Hypothalamus (tissue), 51 donors: ENCODE data around the gene POLR2M.
A peak's percentile ranks its signal among the peaks of the same experiment; 100 is the strongest.

Source experiments
- DNase-seq, 51 donors: peaks; one replicate each; lab custom pipeline; 2025; lab: John Stamatoyannopoulos, UW

The POLR2M gene

DNA sequence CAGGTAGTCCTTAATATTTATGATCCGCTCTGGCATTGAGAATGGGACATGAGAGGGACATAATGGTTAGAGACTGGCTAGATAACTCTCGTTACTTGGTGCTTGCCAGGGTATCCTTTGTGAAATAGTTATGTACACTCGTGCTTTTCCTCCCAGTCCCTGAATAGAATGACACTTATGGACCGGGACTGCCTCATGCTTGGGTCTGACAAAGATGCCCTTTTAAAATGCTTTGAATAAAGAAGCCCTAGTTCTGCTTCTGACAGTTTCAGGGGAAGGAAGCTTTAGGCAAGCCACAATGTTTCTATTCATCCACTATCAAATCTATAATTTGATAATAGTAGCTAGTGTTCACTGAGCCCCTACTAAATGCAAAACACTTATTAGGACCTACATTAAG is 29.4 kb downstream of the POLR2M start:
- peak in 6 of 51 donors; percentile 4 to 27 (median 9) for DNase-seq

DNA sequence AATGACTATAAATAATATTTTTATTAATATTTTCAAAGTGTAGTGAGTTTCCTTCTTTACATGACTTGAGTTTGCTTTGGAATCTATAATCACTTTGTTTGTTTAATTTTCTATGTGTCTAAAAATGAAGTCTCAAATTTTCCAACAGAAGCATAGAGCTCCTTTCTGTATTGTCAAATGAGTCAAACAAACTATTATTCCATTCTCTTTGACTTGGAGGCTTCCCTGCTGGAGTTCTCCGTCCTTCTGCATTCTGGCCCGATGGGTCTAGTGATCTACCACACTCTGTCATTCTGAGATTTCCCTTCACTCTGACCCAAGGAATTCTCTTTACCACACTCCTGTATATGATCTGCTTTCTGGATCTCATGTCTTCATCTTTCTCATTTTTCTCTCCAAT is 30.1 kb downstream of the POLR2M start:
- DNase-seq: no peak

DNA sequence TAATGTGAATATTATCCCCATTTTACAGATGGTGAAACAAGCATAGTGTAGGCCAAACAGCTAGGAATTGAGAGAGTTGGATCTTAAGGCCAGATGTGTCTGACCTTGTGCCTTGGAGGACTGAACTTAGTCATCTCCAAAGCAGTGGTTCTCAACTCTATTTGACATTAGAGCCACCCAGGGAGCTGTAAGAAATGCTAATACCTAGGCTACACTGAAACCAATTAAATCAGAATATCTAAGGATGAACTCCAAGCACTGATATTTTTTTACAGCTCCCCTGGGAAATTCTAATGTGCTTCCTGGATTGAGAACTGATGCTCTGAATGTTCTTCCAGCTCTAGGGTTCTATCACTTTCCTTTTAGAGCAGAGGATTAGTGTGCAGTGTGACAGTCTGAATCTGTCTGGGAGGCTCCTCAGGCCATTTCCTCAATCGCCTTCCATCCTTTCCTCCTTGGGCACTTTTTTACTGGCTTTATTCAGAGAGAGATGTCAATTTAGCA is 32.3 kb downstream of the POLR2M start:
- no peak for DNase-seq

DNA sequence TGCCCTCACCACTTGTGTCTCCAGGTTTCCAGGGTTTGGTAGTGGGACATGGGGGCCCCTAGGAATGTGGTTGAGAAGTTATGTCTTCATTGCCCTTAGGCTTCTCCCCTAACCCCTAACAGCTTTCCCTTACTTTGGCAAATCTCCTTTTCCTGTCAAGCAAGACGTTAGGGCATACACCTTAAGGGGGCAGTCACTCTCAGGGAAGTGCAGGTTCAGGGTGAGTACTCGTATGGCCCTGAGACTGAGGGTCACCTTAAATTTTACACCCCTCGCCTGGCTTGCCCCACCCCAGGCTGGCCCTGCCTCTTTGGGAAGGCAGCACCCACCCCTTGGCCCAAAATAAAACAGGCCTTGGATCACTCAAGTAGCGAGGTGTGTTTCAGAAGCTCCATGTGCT is 33.5 kb downstream of the POLR2M start:
- DNase-seq: no peak

DNA sequence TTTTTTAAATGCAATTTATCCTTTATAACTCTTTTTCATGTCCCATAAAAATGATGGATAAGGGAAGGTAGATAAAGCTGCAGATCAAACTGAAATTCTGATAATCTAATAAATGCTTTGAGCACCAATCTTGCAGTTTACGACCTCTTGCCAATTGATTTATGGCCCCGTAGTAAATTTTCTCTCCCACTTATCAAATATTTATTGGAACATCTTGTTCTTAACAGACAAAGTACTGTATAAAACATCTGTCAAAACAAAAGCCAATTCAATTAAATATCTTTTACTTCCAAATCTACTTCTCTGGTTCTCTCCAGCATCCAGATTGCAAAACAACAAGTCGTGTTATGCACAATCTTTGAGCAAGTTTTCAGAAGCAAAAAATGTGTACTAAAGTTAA is 34.6 kb downstream of the POLR2M start:
- no peak for DNase-seq

DNA sequence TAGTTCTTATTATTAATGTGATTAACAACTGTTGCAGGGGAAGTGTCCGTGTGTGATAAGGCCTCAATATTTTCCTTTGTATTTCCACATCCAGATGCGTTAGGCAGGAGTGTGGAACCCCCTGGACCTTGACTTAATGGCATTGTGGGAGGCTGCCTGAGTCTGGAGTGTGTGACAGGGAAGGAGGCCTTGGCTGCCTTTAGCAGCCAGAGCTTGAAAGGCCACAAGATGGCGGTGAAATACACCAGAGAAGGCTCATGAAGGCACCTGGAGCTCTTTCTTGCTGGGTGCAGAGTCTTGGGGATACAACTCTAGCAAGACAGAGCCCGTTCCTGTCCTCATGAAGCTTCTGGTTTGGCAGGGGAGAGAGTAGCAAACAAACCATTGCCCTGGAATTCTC is 36.9 kb downstream of the POLR2M start:
- no peak for DNase-seq

DNA sequence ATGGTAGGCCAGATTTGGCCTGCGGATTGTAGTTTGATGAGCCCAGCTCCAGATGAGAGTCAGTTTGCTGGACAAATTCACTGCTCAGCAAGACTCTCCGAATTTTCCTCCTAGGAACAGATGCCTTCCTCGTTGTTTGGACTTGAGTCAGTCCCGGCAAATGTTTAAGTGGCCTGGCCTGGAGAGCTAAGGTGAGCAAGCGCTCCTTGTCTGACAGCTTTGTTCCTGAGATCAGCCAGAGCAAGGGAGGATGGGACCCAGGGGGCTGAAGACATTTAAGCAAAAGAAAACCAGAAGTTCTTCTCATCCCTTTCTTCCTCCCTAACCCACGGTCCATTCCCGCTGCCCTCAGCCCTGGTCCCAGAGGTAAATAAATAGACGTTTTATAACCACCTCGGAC is 40.3 kb downstream of the POLR2M start:
- DNase-seq: no peak

DNA sequence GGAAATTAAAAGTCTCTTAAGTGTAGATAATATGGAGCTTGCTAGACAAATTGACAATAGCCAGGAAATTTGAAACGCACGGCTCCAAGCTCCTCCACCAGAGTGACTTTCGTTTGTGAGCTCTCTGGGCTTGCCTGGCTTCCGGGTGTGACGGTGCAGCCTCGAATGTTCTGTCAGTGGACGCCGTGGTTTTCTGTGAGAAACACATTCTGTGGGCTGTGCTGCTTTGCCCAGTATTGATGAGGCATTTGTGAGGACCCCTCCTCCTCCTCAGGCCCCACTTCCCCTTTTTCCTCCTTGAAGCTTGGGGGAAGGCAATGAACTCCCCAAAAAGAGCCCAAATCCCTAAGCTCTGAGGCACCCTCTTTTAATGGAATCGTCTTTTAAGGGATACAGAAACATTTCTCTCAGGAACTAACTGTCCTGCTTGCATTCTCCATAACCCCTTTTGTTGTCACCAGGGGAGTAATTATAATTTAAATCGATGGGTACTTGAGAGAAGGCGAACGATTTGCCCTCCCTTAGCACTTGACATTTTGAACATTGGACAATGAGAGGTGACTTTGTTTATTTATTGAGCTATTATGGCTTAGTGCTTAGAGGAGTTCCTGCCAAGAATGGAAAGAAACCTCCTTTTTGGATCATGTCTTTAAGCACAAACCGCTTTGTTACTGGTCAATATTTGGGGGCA is 40.8 kb downstream of the POLR2M start:
- no peak for DNase-seq

DNA sequence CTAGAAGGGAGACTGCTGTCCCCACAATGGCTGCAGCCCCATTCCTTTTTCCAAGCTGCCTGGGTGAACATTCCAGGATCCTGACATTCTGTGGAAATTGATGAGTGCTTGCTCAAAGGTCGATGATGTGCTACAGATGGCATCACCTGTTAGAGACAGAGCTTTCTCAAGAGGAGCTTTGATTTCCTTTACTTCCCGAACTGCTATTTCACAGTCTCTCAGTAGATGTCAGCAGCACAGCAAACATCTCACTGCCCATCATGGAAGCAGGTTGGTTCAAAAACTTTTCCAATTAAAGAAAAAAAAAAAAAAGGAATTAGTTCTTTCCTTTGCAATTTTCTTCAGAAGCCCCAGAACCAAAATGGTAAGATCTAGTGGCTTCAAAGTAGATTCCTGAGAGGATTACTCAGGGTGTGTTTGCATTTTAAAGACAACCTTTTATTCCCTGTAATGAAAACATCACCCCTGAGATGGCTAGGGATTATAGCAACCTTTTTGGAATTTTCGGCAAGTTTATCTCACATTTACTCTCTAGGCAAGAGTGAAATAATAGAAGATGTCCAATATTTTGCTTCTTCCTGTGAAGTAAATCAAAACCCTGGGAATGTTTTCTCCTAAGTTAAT is 44.8 kb downstream of the POLR2M start:
- peak in 13 of 51 donors; percentile 4 to 40 (median 10) for DNase-seq

DNA sequence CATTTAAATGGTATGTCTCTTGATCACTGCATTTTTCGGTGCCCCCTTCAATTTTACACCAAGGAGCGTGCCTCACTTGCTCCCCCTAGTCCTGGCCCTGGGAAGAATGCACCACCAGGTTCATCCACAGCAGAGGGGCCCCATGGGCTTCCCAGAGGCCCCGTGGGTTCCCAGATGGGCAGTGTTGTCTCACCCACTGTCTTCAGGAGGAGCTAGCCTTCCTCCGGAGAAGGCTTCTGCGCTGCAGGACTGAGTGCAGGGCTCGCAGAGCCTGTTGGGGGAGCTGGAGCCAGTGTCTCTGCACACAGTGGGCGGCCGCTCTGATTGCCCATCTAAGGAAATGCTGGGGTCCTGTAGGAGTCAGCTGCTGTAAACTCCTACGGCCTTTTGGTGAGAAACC is 45.9 kb downstream of the POLR2M start:
- peak in 15 of 51 donors; percentile 2 to 39 (median 15) for DNase-seq

DNA sequence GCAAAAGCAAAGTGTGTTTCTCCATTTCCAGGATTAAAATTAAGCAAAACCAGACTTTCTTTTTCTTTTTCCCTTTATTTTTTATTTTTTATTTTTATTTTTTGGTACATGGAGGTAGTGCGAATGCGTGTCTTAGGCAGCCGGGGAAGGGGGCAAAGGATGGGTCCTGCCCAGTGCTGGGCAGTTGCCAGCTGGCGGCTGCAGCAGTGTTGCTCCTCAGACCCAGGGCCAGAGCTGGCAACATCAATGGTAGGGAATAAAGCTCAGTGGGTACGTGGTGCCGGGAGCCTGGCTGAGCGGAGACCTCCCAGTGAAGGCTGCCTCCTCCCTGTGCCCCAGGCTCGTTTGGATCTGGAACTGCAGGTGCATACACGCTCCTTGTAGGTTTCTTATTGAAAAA is 46.3 kb downstream of the POLR2M start:
- peak in 1 of 51 donors; percentile 10 for DNase-seq

DNA sequence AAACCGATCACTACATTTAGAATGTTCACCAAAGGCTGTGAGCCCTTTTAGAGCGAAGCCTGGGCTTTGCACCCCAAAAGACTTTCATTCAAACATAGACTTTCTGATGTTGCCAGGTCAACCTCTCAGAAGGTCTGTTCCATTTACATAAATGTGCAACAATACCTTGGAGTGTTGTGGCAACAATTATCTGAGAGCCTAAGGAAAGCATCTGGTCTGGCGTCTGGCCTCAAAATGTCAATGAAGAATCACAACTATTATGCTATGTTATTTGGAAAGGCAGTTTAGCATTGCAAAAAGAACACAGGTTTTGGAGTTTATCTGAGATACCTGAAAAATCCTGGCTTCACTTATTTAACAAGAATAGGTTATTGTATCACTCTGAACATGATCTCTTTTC is 50.0 kb downstream of the POLR2M start:
- no peak for DNase-seq

DNA sequence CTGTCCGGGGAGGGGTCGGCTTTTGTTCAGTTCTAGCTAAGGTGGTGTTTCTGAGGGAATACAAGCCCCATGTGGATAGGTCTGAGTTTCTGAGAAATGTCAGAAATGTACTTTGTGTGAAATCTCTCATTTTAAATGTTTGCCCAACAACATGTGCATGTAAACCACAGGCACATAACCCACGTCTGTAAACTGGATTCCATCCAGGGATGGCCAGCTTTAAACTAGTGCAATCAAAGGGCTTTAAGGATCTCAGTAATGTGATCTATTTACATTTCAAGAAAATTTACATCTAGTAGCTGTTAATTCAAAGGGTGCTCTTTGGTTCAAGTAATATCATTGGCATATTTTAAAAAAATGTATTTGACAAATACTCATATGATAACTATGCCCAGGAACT is 52.0 kb downstream of the POLR2M start:
- no peak for DNase-seq

DNA sequence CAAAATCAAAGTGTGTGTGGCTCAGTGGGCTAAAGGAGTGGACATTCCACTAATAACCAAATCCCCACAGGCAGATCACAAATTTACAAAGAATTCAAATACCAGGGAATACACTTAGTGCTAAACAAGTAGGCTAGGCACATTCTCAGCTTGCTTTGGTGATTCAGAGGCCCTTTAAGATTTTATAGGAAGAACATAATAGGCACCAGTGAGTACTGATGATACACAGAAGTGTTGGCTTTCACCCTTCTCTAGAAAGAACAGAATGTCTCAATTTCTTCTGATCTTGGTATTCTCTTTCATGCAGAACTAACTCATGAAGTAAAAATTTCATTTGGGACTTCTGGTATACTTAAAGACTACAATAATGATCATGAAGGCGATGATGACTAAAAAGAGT is 55.0 kb downstream of the POLR2M start:
- DNase-seq: no peak

DNA sequence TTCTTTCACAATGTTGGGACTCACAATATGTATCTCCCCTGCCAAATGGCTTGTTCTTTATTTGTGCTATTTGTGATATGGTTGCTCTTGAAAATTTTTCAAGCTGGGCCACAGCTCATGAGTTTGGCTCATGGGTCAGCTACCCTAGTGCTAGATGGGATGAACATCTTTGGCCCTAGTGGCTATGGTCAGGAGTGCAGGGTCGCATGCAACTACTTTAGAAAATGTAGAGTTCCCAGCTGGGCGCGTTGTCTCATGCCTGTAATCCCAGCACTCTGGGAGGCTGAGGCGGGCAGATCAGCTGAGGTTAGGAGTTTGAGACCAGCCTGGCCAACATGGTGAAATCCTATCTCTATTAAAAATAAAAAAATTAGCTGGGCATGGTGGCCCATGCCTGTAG is 55.8 kb downstream of the POLR2M start:
- DNase-seq: no peak

DNA sequence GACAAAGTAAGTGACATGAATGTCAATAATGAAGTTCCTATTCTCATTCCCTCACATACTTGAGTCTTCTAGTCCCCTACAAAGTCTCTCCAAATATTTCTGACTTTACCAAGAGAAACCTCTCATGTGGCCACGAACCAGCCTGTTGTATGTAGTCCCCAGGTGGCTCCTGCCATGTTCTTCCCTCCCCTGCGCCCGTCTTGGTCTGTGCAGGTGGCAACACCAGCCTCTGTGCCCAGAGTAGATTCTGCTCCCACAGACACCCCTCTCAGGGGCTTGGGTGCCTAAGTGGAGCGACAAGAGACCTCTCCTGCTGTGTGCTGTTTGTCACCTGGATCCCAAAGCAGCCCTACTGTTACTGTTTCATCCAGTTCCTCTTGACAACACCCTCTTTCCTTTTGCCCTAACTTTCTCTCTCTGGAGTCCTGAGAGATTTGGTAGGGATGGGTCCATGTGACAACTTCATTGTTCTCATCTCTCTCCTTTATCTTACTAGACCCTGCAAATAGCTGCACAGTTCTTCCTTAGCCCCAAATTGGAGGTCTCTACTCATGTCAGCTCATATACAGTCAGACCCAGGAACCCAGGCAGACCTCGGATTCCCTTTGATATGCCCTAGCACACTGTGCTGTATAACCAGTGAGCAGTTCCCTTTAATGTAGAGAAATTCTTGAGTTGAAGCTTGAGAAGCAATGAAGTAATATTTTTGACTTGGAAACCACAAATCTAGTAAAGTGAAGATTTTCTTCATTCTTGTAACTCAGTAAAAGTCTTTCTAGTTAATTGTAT is 56.9 kb downstream of the POLR2M start:
- DNase-seq: no peak
